NCI-H1694 (cell line): ENCODE results near the gene NUDT6.
"Not testable (repeated sequence)": the region's sequence is repeated elsewhere in the genome, so short reads cannot be mapped to it uniquely, and the experiment has no call there.

Experiments
- DNase-seq: peaks from one replicate; lab custom pipeline; 2025; lab: John Stamatoyannopoulos, UW

NUDT6 gene

GRCh38 chr4:122921971-122922876, at the start of gene NUDT6:
Gene NUDT6, minus strand, starts transcription at chr4:122922597. Its CDS starts 25 bp downstream, at chr4:122922572.
- DNase-seq: no peak

- no peak for DNase-seq
Observed at GRCh38 chr4:122968227-122968812, 45.9 kb upstream of the NUDT6 start.

GRCh38 chr4:122967231-122967630, 44.8 kb upstream of the NUDT6 start:
- DNase-seq: no peak

- no peak for DNase-seq
Observed at GRCh38 chr4:122966201-122966600, 43.8 kb upstream of the NUDT6 start.

- DNase-seq: no peak
Observed at GRCh38 chr4:122963216-122963615, 40.8 kb upstream of the NUDT6 start.

GRCh38 chr4:122960611-122961000, 38.2 kb upstream of the NUDT6 start:
- DNase-seq: no peak

- DNase-seq: no peak
Observed at GRCh38 chr4:122959981-122960610, 37.7 kb upstream of the NUDT6 start.

- no peak for DNase-seq
Observed at GRCh38 chr4:122959441-122959840, 37.0 kb upstream of the NUDT6 start.

GRCh38 chr4:122958505-122958904, 36.1 kb upstream of the NUDT6 start:
- no peak for DNase-seq

GRCh38 chr4:122953924-122954323, 31.5 kb upstream of the NUDT6 start:
- no peak for DNase-seq

GRCh38 chr4:122952028-122952427, 29.6 kb upstream of the NUDT6 start:
- no peak for DNase-seq

GRCh38 chr4:122948671-122949070, 26.3 kb upstream of the NUDT6 start:
- no peak for DNase-seq

GRCh38 chr4:122946142-122946541, 23.7 kb upstream of the NUDT6 start:
- DNase-seq: no peak

- not testable (repeated sequence) for DNase-seq
Observed at GRCh38 chr4:122945136-122945535, 22.7 kb upstream of the NUDT6 start.

GRCh38 chr4:122932763-122933162, 10.4 kb upstream of the NUDT6 start:
- DNase-seq: no peak

GRCh38 chr4:122930862-122931261, 8.5 kb upstream of the NUDT6 start:
- DNase-seq: no peak

- DNase-seq: no peak
Observed at GRCh38 chr4:122928930-122929329, 6.5 kb upstream of the NUDT6 start.

- DNase-seq: peak; percentile 24
Observed at GRCh38 chr4:122922877-122923511, 597 bp upstream of the NUDT6 start.

- no peak for DNase-seq
Observed at GRCh38 chr4:122921300-122921699, 1.1 kb downstream of the NUDT6 start.

GRCh38 chr4:122920473-122920872, 1.9 kb downstream of the NUDT6 start:
- no peak for DNase-seq

- no peak for DNase-seq
Observed at GRCh38 chr4:122917731-122918130, 4.7 kb downstream of the NUDT6 start.

- no peak for DNase-seq
Observed at GRCh38 chr4:122914938-122915337, 7.5 kb downstream of the NUDT6 start.
